Retinal pigment epithelial cell (primary cell): ENCODE measurements around the gene TOLLIP.
"Not testable (repeated sequence)": the region's sequence is repeated elsewhere in the genome, so short reads cannot be mapped to it uniquely, and the experiment has no call there.

Experiments
- DNase-seq: peaks from one replicate; pipeline ENCODE4 v3.0.0-alpha.2; 2010; ENCODE audit warnings: low read depth
- H3K4me3 ChIP-seq: 2 replicates; pipeline ENCODE4 v1.5.1; 2011; ENCODE audit warnings: mild to moderate bottlenecking, low read length, control low read depth, moderate library complexity
- CTCF ChIP-seq: conservative IDR thresholded peaks from 2 replicates; pipeline ENCODE4 v1.5.1; 2011; ENCODE audit warnings: low read depth, low read length, control low read depth, inconsistent platforms

TOLLIP gene

GRCh38 chr11:1346669-1347390 is 37.4 kb upstream of the TOLLIP start:
- DNase-seq: no peak
- TF ChIP-seq CTCF: no peak
- no peak overlapping the region for H3K4me3 ChIP-seq

- no peak for TF ChIP-seq CTCF
- DNase-seq: no peak
- no peak overlapping the region for H3K4me3 ChIP-seq
These were observed 36.5 kb upstream of the TOLLIP start for GRCh38 chr11:1345737-1346513.

- DNase-seq: no peak
- no peak overlapping the region for H3K4me3 ChIP-seq
- TF ChIP-seq CTCF: no peak
These were observed 34.7 kb upstream of the TOLLIP start for GRCh38 chr11:1344056-1344635.

- DNase-seq: no peak
- TF ChIP-seq CTCF: no peak
- no peak overlapping the region for H3K4me3 ChIP-seq
These were observed 34.1 kb upstream of the TOLLIP start for GRCh38 chr11:1343391-1344055.

GRCh38 chr11:1342946-1343345 is 33.5 kb upstream of the TOLLIP start:
- no peak for TF ChIP-seq CTCF
- no peak for DNase-seq
- no peak overlapping the region for H3K4me3 ChIP-seq

GRCh38 chr11:1341928-1342524 is 32.6 kb upstream of the TOLLIP start:
- no peak for DNase-seq
- no peak overlapping the region for H3K4me3 ChIP-seq
- no peak for TF ChIP-seq CTCF

GRCh38 chr11:1341226-1341625 is 31.8 kb upstream of the TOLLIP start:
- not testable (repeated sequence) for DNase-seq, H3K4me3 ChIP-seq
